Esophagus squamous epithelium (tissue), 4 donors: ENCODE data around the gene SERP2.

ENCODE experiments used
- CTCF ChIP-seq, 6 experiments: fragments of 450-650 bp in 4 of 6; fragments of 200-600 bp in 2 of 6; sonication (generic) in 2 of 6; IDR thresholded peaks; one replicate each; pipeline ENCODE4 v1.5.1; 2016 to 2019; ENCODE audit warnings: antibody characterized with exemption in 6 of 6, mild to moderate bottlenecking in 4 of 6, moderate library complexity in 4 of 6
- POLR2A ChIP-seq, 4 donors: fragments of 450-650 bp; IDR thresholded peaks; one replicate each; pipeline ENCODE4 v1.6.1; 2017; ENCODE audit warnings: antibody characterized with exemption in 4 of 4, mild to moderate bottlenecking in 4 of 4, moderate library complexity in 3 of 4

DNA sequence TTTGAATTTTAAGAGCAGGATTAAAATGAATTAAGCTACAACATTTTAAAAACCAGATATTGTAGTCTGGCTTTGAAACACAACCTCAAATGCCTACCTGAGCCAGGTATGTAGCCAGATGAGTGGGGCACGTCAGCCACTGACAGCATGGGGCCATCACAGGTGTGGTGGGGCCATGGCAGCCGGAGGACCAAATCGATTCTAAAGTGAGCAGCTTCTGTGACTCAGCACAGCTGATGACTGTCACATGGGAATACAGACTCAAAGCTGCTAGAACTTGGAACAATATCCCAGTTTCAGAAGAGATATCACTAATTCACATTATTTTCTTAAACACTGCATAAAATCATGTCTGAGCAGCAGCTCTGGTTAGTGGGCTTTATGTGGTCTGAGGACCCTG is 52.8 kb downstream of the SERP2 start:
- TF ChIP-seq CTCF (IDR thresholded peaks at IDR 0.05) (no peak), POLR2A (IDR thresholded peaks at IDR 0.05) (no peak)
